ENCODE measurements around the gene TMEM169. TPM values are rescaled to one million over a fixed set of nuclear protein-coding genes. Genes with fewer than 3 reads are reported as not detected.
A peak's percentile ranks its signal among the peaks of the same experiment; 100 is the strongest.

The TMEM169 gene
- total RNA-seq, 2 donors from 2014 or later: 1.1 to 3.8 TPM

- H3K9ac ChIP-seq (ENCODE audit: extremely low read depth, low read length, poor library complexity, severe bottlenecking): peak overlapping the region; percentile 79
These were observed 28.4 kb downstream of the TMEM169 start for GRCh38 chr2:216109962-216110614.

GRCh38 chr2:216110620-216111019, 28.9 kb downstream of the TMEM169 start:
- no peak for DNase-seq
- Histone ChIP-seq H3K9ac (ENCODE audit: extremely low read depth, low read length, poor library complexity, severe bottlenecking) (peak overlapping the region; percentile 79), H3K36me3 (ENCODE audit: control insufficient read depth, insufficient read depth, low read length) (peaks cover 48% of the 10 kb centered on the region), H3K4me3 (ENCODE audit: low read length) (peak overlapping the region; percentile 89), H3K27me3 (ENCODE audit: control insufficient read depth, insufficient read depth, low read length, poor library complexity, severe bottlenecking) (no peaks in the 10 kb centered on the region), H3K27ac (ENCODE audit: low read depth, low read length) (no peak overlapping the region), H3K4me1 (ENCODE audit: control insufficient read depth, insufficient read depth, low read length) (peaks cover 9% of the 10 kb centered on the region), H3K9me3 (ENCODE audit: control insufficient read depth, low read length) (no peaks in the 10 kb centered on the region)
- Mint-ChIP-seq H3K4me1 (peaks cover 54% of the 10 kb centered on the region), H3K9me3 (no peaks in the 10 kb centered on the region), H3K36me3 (ENCODE audit: low read depth) (peaks cover 46% of the 10 kb centered on the region), H3K27ac (peak overlapping the region; percentile 73), H3K4me3 (peak overlapping the region; percentile 99), H3K27me3 (ENCODE audit: insufficient read depth) (no peaks in the 10 kb centered on the region)
- TF ChIP-seq CTCF (conservative IDR thresholded peaks at IDR 0.05): no peak
- no CpG with 5 or more reads among the region's 1 CpG for WGBS, 2 experiments (ENCODE audit: insufficient coverage in 1 of 2, insufficient read length in 1 of 2)

More at GRCh38 chr2:216109962-216110614, 28.4 kb downstream of the TMEM169 start:
- Mint-ChIP-seq H3K4me1 (peaks cover 50% of the 10 kb centered on the region), H3K36me3 (ENCODE audit: low read depth) (peaks cover 41% of the 10 kb centered on the region), H3K4me3 (peak overlapping the region; percentile 99), H3K27me3 (ENCODE audit: insufficient read depth) (no peaks in the 10 kb centered on the region), H3K9me3 (no peaks in the 10 kb centered on the region), H3K27ac (peak overlapping the region; percentile 99)
- peak; percentile 80 for TF ChIP-seq CTCF (conservative IDR thresholded peaks at IDR 0.05)
- H3K36me3 ChIP-seq (ENCODE audit: control insufficient read depth, insufficient read depth, low read length): peaks cover 43% of the 10 kb centered on the region
- H3K4me3 ChIP-seq (ENCODE audit: low read length): peak overlapping the region; percentile 89
- DNase-seq: peak; percentile 39
- no peaks in the 10 kb centered on the region for H3K27me3 ChIP-seq (ENCODE audit: control insufficient read depth, insufficient read depth, low read length, poor library complexity, severe bottlenecking)
- H3K4me1 ChIP-seq (ENCODE audit: control insufficient read depth, insufficient read depth, low read length): peaks cover 9% of the 10 kb centered on the region
- 13% methylated on average over 3 to 10 of the region's 10 CpGs for WGBS, 2 experiments (ENCODE audit: insufficient coverage in 1 of 2, insufficient read length in 1 of 2)
- H3K27ac ChIP-seq (ENCODE audit: low read depth, low read length): peak overlapping the region; percentile 78
- no peaks in the 10 kb centered on the region for H3K9me3 ChIP-seq (ENCODE audit: control insufficient read depth, low read length)

GRCh38 chr2:216111122-216111521, 29.4 kb downstream of the TMEM169 start:
- peaks cover 54% of the 10 kb centered on the region for H3K4me1 Mint-ChIP-seq
- Histone ChIP-seq H3K27ac (ENCODE audit: low read depth, low read length) (no peak overlapping the region), H3K9me3 (ENCODE audit: control insufficient read depth, low read length) (no peaks in the 10 kb centered on the region), H3K4me3 (ENCODE audit: low read length) (peak overlapping the region; percentile 89), H3K4me1 (ENCODE audit: control insufficient read depth, insufficient read depth, low read length) (peaks cover 9% of the 10 kb centered on the region), H3K27me3 (ENCODE audit: control insufficient read depth, insufficient read depth, low read length, poor library complexity, severe bottlenecking) (no peaks in the 10 kb centered on the region), H3K36me3 (ENCODE audit: control insufficient read depth, insufficient read depth, low read length) (peaks cover 53% of the 10 kb centered on the region), H3K9ac (ENCODE audit: extremely low read depth, low read length, poor library complexity, severe bottlenecking) (no peak overlapping the region)
- peak; percentile 17 for TF ChIP-seq CTCF (conservative IDR thresholded peaks at IDR 0.05)
- H3K36me3 Mint-ChIP-seq (ENCODE audit: low read depth): peaks cover 50% of the 10 kb centered on the region
- no peaks in the 10 kb centered on the region for H3K9me3 Mint-ChIP-seq
- H3K27me3 Mint-ChIP-seq (ENCODE audit: insufficient read depth): no peaks in the 10 kb centered on the region
- 86 to 91% methylated on average over 6 to 7 of the region's 7 CpGs for WGBS, 2 experiments (ENCODE audit: insufficient coverage in 1 of 2, insufficient read length in 1 of 2)
- DNase-seq: peak; percentile 13
- peak overlapping the region; percentile 99 for H3K4me3 Mint-ChIP-seq
- peak overlapping the region; percentile 73 for H3K27ac Mint-ChIP-seq

Measured in endodermal cell (in vitro differentiated cells).